Frontal cortex (tissue), 4 donors: ENCODE data around the gene BRICD5. TPM values are rescaled to one million over a fixed set of nuclear protein-coding genes. Genes with fewer than 3 reads are reported as not detected.

Source experiments
- DNase-seq, 2 donors: peaks; one replicate each; pipeline ENCODE4 v3.0.0; 2012; ENCODE audit warnings: low spot score in 2 of 2
- FAIRE-seq: peaks from 2 replicates; lab custom pipeline; 2012; peaks lifted over from hg19 to GRCh38; lab: Jason Lieb, UNC
- total RNA-seq: library from RNA; depleted of rRNA; stranded (reverse); fragments of >200 nt; gene quantifications from one replicate; pipeline ENCODE4 v1.2.3, GENCODE V29; 2014
- donor health status: control.
- donor health status: control.
- donor health status: control.

BRICD5 gene
- total RNA-seq, 1 donor from 2014 or later = 4.5 TPM

DNA sequence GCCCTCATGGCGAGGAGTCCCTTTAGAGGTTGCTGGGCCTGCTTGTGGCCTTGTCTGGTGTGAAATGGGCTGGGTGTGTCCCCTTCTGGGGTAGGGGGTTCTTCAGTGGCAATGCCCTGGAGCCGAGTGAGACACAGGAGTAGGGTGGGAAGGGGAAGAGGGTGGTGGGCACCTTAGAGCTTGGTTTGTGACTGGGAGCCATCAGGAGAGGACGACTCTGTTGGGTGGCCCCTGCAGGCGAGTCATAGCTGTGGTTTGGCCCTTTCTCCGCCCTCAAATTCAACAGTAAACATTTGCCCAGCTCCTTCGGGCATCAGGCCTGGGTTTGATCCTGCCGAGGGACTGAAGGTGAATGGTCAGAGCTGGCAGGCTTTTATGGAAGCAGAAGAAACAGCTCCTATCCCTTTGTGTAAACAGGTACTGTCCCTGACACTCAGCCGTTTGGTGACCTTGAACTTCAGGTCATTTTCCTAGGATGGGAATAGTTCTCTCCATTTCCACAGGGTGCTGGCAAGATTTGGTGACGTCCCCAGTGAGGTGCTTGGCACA lies 15.7 kb upstream of the BRICD5 start:
- DNase-seq = no peak
- no peak for FAIRE-seq

DNA sequence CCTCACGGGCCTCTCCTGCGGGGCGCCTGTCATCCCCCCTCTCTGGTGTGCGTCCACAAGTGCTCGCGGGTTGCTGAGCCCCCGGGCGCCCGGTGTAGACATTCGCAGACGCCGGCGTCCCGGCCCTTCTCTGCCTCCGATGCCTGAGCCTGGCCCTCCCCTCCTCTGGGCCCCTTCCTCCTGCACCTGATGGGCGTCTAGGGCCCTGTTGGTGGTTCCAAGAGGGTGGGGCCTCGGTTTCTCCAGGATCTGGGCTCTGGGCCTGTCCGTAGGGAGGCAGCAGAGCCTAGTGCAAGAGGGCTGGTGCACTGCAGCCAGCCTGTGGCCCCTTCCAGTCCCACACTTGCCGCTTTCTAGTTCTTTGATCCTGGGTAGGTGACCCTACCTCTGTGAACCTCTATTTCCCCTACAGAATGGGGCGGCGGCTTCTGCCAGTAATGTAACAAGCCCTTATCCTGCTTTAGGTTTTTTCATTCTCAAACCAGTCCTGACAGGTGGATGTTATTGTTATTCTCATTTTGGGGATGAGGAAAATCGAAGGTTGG lies 13.4 kb upstream of the BRICD5 start:
- no peak for FAIRE-seq
- peak in 1 of 2 donors; percentile 75 for DNase-seq

DNA sequence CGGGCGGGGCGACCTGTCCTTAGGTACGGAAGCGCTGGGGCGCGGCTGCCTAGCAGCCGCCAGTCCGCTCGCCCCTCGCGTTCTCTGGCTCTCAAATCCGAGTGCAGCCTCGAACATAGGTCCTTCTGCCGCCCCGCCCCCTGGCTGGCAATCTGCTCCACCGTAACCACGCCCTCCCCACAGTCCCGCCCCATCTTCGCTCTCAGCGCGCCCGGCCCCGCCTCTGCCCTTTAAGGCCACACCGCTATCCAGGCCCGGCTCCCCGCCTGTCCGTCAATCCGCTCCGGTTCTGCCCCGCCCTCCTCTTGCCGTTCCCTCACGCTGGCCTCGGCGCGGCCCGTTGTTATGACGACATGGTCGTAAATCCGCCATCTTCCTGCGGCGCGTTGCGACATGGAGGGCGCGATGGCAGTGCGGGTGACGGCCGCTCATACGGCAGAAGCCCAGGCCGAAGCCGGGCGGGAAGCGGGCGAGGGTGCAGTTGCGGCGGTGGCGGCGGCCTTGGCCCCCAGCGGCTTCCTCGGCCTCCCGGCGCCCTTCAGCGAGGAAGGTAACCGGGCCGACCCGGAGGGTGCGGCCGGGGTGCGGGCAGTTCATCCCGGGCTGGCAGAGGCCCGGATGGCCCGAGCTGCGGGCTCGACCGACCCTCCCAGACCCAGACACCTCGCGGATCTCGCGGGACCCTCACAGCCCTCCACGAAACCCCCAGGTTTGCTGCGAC lies 12.7 kb upstream of the BRICD5 start, which contains the start of gene E4F1:
Gene E4F1 (plus strand): TSS at position 371 of the 721 bp plus-strand sequence. CDS start 23 bp downstream, at position 394.
- DNase-seq = peak; percentile 100
- FAIRE-seq = no peak

DNA sequence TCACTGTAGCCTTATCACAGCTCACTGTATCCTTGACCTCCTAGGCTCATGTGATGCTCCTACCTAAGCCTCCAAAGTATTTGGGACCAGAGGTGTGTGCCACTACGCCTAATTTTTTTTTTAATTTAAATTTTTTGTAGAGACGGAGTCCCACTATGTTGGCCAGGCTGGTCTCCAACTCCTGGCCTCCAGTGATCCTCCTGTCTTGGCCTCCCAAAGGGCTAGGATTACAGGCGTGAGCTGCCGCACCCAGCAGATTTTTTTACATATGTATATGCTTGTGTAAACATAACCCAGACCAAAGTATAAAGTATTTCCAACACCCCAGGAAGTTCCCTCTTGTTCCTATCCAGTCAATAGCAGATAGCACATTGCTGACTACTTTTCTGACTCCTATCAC lies 5.7 kb upstream of the BRICD5 start:
- DNase-seq (no peak), FAIRE-seq (no peak)

DNA sequence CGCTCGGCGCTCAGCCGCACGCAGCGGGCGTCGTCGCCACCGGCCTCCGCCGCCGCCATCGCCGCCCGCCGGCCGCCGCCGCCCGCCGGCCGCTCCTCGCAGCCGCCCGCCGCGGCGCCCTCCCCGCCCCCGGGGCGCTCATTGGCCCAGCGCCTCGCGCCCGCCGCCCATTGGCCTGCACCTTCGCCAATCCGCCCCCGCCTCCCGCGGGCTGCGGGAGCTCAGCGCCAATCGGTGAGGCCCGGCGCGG lies 4.0 kb upstream of the BRICD5 start, which contains the start of gene PGP:
Gene PGP (minus strand): TSS at position 122 of the 250 bp plus-strand sequence. CDS start 63 bp downstream, at position 59.
- peak; percentile 99 to 100 for DNase-seq
- FAIRE-seq = no peak

DNA sequence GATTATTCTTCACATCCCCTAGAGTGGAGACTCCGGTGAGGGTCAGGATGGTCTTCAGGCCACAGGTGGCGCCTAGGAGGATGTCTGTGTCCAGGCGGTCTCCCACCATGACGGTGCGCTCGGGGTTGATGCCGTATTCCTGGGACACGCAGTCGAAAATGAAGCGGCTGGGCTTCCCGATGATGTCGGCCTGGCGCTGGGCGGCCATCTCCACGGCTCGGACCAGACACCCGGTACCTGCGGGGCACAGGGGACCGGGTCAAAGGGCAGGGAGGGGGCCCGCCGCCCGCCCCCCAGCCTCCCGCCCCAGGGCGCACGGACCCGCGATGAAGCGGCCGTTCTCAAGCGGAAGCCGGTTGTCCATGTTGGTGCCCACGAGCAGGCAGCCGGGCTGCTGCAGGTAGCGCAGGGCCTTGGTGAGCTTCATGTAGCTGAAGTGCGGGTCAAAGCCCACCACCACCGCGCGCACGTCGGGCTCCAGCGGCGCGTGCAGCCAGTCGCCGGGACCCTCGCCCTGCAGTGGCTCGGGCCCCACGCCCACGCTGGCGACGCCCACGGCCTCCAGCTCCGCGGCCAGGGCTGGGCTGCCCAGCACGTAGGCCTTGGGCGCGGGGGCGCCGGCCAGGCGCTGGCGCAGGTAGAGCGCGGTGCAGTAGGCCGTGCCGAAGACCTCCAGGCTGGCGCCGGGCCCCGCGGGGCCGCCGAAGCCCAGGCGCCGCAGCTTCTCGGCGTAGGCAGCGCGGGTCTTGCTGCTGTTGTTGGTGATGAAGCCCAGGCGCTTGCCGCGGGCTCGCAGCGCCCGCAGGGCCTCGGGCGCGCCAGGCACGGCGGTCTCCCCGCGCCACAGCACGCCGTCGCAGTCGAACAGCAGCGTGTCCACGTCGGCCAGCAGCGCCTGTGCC lies 3.4 kb upstream of the BRICD5 start:
- no peak for DNase-seq
- FAIRE-seq = no peak

DNA sequence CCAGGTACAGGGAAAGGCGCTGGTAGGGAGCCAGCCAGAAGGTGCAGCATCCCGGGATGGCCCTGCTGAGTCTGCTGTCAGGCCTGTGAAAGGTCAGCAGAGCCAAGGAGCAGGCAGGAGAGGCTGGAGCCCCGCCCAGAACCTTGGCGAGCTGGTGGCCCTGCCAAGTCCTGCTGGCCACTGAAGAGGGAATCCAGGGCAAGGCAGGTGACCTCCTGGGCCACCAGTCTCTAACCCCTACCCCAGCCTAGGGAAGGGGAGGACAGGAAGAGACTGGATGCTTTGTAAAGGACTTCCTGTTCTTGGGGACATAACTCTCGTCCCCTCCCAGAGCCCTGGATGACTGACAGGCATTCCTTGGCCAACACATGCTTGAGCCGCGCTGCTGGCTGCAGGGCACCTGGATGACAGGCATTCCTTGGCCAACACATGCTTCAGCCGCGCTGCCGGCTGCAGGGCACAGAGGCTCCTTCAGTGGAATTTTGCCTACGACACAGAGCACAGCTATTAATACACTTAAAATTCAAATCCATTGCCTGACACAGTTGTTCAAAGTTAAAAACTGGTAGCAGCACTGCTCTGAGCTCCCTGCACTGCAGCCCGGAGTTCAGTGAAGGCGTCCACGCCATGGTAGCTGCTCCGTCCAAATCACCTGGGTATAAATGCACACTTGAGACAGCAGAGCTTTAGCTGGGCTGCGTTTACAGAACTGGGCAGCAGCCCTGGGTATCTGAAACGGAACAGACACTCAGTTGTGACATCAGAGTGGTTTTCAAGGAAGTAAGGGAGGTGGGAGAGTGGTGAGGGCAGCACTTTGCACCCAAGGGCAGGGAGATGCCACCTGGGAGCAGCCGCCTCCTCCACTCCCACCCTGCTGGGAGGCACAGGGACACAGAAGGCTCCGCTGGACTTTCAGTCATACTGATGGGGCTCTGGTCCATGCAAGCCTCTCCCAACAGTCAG lies 2.0 kb upstream of the BRICD5 start:
- FAIRE-seq = no peak
- DNase-seq = no peak

DNA sequence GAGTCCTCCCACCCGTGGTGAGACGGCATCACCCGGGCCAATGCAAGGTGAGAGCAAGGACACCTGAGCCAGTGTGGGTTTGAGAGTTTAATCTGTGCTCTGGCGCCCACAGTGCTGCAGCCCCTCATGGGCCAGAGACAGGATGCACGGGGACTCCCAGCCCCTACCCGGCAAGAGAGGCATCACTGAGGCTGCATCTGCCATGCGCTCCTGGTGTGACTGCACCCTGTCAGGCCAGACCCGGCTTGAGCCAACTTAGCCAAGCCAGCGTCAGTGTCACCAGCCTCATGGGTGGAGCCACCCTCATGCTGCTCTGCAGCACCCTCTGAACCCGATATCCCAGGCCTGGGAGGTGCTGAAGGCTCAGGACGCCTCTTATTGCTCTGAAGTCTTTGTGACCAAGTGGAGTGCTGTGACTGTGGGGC lies 1.3 kb upstream of the BRICD5 start:
- FAIRE-seq (no peak), DNase-seq (no peak)

DNA sequence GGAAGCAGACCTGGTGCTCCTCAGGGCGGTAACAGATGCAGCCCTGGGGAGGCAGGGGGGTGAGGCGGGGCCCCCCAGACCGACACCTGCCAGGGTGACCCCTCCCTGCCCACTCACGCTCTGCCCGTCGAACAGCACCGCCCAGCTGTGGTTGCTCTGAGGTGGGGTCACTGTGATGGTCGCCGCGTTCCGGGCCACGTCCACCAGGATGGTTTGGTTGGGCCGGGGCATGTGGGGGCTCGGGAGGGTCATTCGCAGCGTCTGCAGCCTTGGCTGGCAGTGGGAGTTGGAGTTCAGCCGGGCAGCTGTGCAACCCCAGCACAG lies 692 bp downstream of the BRICD5 start:
- FAIRE-seq = no peak
- DNase-seq = no peak

DNA sequence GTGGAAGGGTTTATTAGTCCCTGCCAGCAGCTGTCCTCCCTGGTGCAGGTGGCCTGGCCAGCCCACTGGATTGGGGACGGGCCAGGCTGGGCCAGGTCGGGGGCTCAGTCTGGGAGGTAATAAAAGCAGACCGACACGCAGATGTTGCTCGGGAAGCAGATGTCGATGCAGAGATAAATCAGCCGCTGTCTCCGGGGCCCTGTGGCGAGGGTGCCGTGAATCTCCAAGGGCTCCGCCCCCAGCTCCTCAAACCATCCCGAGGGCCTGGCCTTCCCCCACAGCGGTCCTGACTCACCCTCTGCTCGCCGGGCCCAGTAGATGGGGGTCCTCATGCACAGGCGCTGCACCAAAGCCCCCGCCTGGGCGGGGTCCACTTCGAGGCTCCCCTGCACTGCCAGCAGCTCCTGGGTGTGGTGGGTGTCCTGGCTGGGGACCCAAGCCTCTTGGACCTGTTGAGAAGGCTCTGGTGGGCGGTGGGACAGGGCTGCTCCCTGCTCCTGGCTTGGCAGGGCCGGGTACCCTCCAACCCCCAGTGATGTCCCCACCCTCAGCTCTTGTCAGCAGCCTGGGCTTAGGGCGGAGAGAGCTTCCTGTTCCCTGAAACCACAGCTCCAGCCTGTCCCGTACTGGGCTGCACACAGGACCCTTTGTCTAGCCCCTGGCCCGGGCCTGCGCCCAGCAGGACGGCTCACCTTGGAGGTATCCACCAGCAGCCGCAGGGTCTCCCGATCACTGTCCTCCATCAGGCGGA lies 1.2 kb downstream of the BRICD5 start:
- no peak for DNase-seq
- no peak for FAIRE-seq

DNA sequence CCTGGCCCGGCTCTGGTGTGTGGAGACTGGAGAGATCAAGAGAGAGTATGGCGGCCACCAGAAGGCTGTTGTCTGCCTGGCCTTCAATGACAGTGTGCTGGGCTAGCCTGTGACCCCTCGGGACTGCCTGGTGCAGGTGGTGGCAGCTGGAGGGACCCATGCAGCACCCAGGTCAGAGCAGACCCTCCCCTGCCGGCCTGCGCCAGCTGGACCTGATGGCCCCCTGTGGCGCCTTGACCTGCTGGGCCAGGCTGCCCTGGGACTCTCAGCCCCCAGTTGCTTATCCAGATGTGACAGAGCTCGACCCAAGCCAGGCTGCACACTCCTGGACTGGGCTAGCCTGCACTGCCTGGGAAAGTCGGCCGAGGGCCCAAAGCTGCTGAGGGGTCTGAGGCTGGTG lies 1.9 kb downstream of the BRICD5 start:
- FAIRE-seq = no peak

DNA sequence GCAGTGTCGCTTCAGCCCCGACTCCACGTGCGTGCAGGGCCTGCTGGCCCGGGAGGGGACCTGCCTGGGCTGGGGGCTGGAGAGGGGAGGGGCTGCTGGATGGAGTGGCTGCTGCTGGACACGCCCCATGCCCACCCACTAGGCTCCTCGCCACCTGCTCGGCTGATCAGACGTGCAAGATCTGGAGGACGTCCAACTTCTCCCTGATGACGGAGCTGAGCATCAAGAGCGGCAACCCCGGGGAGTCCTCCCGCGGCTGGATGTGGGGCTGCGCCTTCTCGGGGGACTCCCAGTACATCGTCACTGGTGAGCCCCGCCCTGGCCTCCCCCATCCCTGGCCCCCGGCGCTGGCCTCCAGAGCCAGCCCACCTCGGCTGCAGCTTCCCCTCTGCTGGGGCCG lies 2.4 kb downstream of the BRICD5 start:
- DNase-seq = no peak
- no peak for FAIRE-seq

More for the DNA sequence above, 1.9 kb downstream of the BRICD5 start:
- DNase-seq = no peak

DNA sequence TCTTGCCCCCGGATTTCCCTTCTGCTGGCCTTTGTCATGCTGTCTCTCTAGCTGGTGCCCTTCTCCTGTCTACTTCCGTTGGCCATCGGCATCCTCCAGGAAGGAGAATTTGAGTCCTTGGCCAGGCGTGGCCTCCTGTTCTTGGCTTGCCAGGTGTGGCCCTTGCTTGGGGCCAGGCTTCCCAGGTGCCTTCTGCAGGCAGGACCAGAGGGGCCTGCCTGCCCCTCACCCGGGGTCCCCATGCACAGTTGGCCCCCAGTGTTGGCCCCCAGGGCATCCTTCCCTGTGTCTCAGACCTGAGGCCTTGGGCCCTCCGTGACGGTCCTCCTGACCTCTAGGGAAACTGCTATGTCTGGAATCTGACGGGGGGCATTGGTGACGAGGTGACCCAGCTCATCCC lies 2.8 kb downstream of the BRICD5 start:
- no peak for DNase-seq
- no peak for FAIRE-seq

DNA sequence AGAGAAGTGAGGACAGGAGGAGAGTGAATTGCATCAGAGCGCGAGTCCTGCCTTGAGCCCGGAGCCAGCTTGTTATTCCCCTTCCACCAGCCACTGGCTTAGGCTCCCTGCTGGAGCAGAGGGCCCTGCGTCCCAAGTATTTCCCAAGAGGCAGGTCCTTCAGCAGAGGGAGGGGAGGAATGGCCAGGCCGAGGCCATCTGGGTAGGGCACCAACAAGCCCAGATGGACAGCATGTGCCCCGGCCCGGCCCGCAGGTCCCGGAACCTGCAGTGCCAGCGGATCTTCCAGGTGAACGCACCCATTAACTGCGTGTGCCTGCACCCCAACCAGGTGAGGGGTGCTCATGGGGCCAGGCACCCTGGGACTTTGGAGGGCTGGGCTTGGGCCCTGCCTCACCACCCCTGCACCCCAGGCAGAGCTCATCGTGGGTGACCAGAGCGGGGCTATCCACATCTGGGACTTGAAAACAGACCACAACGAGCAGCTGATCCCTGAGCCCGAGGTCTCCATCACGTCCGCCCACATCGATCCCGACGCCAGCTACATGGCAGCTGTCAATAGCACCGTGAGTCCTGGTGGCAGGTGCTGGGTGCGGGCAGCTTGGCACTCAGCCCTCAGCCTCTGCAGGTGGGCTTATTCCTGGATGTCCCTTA lies 3.8 kb downstream of the BRICD5 start:
- FAIRE-seq = no peak
- no peak for DNase-seq

DNA sequence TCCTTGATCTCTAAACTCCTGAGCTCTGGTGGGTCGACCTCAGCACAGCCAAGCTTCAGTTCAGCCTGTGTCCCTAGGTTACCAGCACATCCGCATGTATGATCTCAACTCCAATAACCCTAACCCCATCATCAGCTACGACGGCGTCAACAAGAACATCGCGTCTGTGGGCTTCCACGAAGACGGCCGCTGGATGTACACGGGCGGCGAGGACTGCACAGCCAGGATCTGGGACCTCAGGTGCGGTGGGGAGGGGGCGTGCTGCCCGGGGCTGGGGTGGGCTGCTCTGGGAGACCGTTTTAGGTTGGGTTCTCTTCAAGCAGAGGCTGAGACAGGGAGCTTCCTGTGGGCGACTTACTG lies 4.3 kb downstream of the BRICD5 start:
- FAIRE-seq (no peak), DNase-seq (no peak)

DNA sequence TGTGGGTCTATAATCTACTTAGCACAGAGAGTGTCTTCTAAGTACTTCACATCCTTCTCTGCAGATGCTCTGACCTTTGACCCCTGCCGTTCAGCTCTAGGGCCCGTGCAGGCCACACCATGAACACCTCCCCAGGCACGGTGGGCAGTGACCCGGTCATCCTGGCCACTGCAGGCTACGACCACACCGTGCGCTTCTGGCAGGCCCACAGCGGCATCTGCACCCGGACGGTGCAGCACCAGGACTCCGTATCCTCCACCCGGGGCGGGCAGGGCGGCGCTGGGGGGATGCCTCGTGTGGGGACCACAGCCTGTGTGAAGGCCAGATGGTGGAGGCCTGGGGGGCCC lies 4.7 kb downstream of the BRICD5 start:
- DNase-seq (no peak), FAIRE-seq (no peak)

DNA sequence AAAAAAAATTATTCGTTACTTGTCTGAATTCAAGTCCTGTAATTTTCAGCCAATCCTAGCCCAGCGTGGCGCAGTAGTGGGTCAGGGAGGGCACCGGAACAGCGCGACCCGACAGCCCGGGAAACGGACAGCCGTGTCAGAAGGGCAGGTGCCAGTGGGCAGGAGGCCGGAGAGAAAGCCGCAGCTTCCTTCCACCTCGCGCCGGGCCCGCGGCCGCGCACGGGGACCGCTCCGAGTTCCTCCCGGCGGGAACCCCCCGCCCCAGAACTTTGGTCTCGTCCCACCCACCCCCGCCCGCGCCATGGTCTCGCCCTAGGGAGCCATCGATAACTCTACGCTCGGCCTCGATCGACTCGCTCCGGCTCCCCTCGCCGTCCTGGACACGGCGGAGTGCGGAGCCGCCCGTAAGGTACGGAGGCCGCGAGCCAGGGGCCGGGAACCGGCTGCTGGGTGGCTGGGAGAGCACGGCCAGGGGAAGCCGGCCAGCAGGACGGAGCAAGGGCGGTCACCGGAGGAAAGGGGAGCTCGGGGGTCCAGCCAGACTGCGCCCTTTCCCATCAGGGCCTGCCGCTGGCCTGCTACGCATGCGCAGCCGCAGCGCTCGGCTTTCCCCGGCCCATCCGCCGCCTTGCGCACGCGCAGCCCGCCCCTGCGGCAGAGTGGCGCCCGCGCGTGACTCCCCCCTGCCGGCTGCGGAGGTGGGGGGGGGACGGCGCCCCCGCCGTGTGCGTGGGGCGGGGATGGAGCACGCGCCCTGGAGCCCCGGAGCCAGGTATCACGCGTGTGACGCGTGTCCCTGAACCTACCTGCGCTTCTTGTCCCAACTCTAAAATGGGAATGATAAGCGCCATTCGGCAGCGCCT lies 5.3 kb downstream of the BRICD5 start, which contains the start of gene MLST8:
Gene MLST8 (plus strand): TSS at position 351 of the 863 bp plus-strand sequence. CDS start 632 bp downstream, outside the sequence.
- FAIRE-seq (no peak), DNase-seq (peak; percentile 96 to 98)
